ENCODE data around the gene CCSER2. TPM values are rescaled to one million over a fixed set of nuclear protein-coding genes. Genes with fewer than 3 reads are reported as not detected.

CCSER2 gene
- 55.8 and 58.6 TPM in 2 replicates for polyA plus RNA-seq

GRCh38 chr10:84328418-84329195, at the start of gene CCSER2:
TSS of gene CCSER2 (plus strand) at chr10:84328589. CDS start at chr10:84371053, 42,464 bp downstream.

Other genes with a start within 250 kb of the CCSER2 start
- 378 and 423 TPM in 2 replicates for gene GHITM, start 189.1 kb upstream of the CCSER2 start, polyA plus RNA-seq
- gene GPR15LG, start 154.8 kb upstream of the CCSER2 start, polyA plus RNA-seq: not detected in 2 replicates
- gene CDHR1, start 134.1 kb upstream of the CCSER2 start, polyA plus RNA-seq: 0.20 and 0.85 TPM in 2 replicates
- 0.27 TPM in 1 of 2 replicates, not detected in the other for gene LRIT2, start 103.0 kb upstream of the CCSER2 start, polyA plus RNA-seq
- not detected in 2 replicates for gene LRIT1, start 87.0 kb upstream of the CCSER2 start, polyA plus RNA-seq
- gene RGR, start 83.5 kb upstream of the CCSER2 start, polyA plus RNA-seq: 3.0 and 5.1 TPM in 2 replicates